GM12878 (cell line): ENCODE data around the gene HSCB. TPM values are rescaled to one million over a fixed set of nuclear protein-coding genes. Genes with fewer than 3 reads are reported as not detected.

Experiments used
- ATAC-seq: fragments of 200-7000 bp; cut with Tn5 transposase; 3 replicates; pipeline ENCODE4 v1.9.1; 2020; ENCODE audit warnings: mild to moderate bottlenecking, moderate library complexity
- BruUV-seq: library from RNA; stranded (reverse); fragments of 400-500 nt; replicated peaks from 2 replicates; lab custom pipeline; 2021; lab: Mats Ljungman, UMichigan
- CTCF ChIA-PET: fragments of 300-600 bp; sonication (Branson Sonifier 250); formaldehyde crosslinking; extraction: SDS; loops from one replicate; lab custom pipeline; 2021; ENCODE audit warnings: inconsistent platforms; lab: Yijun Ruan, JAX
- POLR2A ChIA-PET: fragments of 350-600 bp; formaldehyde crosslinking; extraction: SDS; loops from one replicate; lab custom pipeline; 2021; ENCODE audit warnings: inconsistent platforms; lab: Charles Lee
- RAD21 ChIA-PET: fragments of 300-600 bp; sonication (Branson Sonifier 250); formaldehyde crosslinking; loops from one replicate; lab custom pipeline; 2023; ENCODE audit warnings: antibody characterized with exemption; ENCODE audit not compliant: unreplicated experiment; lab: Charles Lee
- SMC1A ChIA-PET: fragments of 300-600 bp; sonication (Branson Sonifier 250); formaldehyde crosslinking; loops from one replicate; lab custom pipeline; 2023; ENCODE audit not compliant: unreplicated experiment, uncharacterized antibody; lab: Charles Lee
- DNase-seq: peaks from one replicate; pipeline ENCODE4 v3.0.0-alpha.2; 2011; ENCODE audit warnings: low read depth, low spot score
- FAIRE-seq: peaks from 3 replicates; lab custom pipeline; 2011; peaks lifted over from hg19 to GRCh38; lab: Jason Lieb, UNC
- H2AFZ ChIP-seq: 2 replicates; pipeline ENCODE4 v1.6.0; 2011; ENCODE audit warnings: low read depth, low read length, control low read depth; ENCODE audit not compliant: control insufficient read depth
- H3K27ac ChIP-seq: 2 replicates; pipeline ENCODE4 v1.5.1; 2011; ENCODE audit warnings: control low read depth; ENCODE audit not compliant: control insufficient read depth, insufficient read depth
- H3K27me3 ChIP-seq, 2 experiments: replicated peaks in 1 of 2; 2 replicates each; pipeline versions ENCODE4 v1.6.0 to v1.6.1; 2011; ENCODE audit warnings: low read length in 1 of 2; ENCODE audit not compliant: control insufficient read depth in 2 of 2, insufficient read depth in 2 of 2
- H3K36me3 ChIP-seq, 2 experiments: 2 replicates each; pipeline ENCODE4 v1.5.1; 2011; ENCODE audit warnings: low read length in 1 of 2; ENCODE audit not compliant: control insufficient read depth in 2 of 2, insufficient read depth in 2 of 2
- H3K4me1 ChIP-seq: 2 replicates; pipeline ENCODE4 v1.6.1; 2011; ENCODE audit warnings: mild to moderate bottlenecking, low read length, moderate library complexity, mixed read lengths; ENCODE audit not compliant: control insufficient read depth, insufficient read depth
- H3K4me2 ChIP-seq: 2 replicates; pipeline ENCODE4 v1.6.0; 2011; ENCODE audit warnings: control low read depth; ENCODE audit not compliant: control insufficient read depth, insufficient read depth
- H3K4me3 ChIP-seq: fragments of 200-600 bp; sonication (generic); 2 replicates; pipeline ENCODE4 v1.5.1; 2016
- H3K79me2 ChIP-seq: 2 replicates; pipeline ENCODE4 v1.6.0; 2011; ENCODE audit warnings: low read length; ENCODE audit not compliant: control insufficient read depth, insufficient read depth
- H3K9ac ChIP-seq: 2 replicates; pipeline ENCODE4 v1.8.0; 2011; ENCODE audit warnings: low read length, control low read depth, mixed read lengths; ENCODE audit not compliant: control insufficient read depth, insufficient read depth
- H3K9me3 ChIP-seq: replicated peaks from 3 replicates; pipeline ENCODE4 v1.5.1; 2011; ENCODE audit warnings: mild to moderate bottlenecking, low read length; ENCODE audit not compliant: control insufficient read depth, insufficient read depth
- H4K20me1 ChIP-seq: 2 replicates; pipeline ENCODE4 v1.6.0; 2011; ENCODE audit not compliant: control insufficient read depth, insufficient read depth
- BCL3 ChIP-seq: IDR thresholded peaks from 2 replicates; pipeline ENCODE4 v1.6.1; 2011; ENCODE audit warnings: borderline replicate concordance, low read depth, mild to moderate bottlenecking, moderate library complexity, low read length; ENCODE audit not compliant: insufficient read depth, poor library complexity, severe bottlenecking
- CBFB ChIP-seq: IDR thresholded peaks from 2 replicates; pipeline ENCODE4 v1.6.1; 2016; ENCODE audit warnings: antibody characterized with exemption, low read depth
- CBX3 ChIP-seq: fragments of 200-600 bp; sonication (generic); IDR thresholded peaks from 2 replicates; pipeline ENCODE4 v1.6.1; 2016; ENCODE audit warnings: low read depth, borderline replicate concordance
- FOS ChIP-seq: IDR thresholded peaks from 3 replicates; pipeline ENCODE4 v1.6.1; 2011; ENCODE audit warnings: borderline replicate concordance; ENCODE audit not compliant: insufficient read length; ENCODE audit errors: extremely low read depth
- JUND ChIP-seq: IDR thresholded peaks from 2 replicates; pipeline ENCODE4 v1.6.1; 2012; ENCODE audit warnings: low read depth, mild to moderate bottlenecking, low read length, improper control_type of control experiment, moderate library complexity
- LARP7 ChIP-seq: fragments of 450-650 bp; IDR thresholded peaks from 2 replicates; pipeline ENCODE4 v1.6.1; 2017; ENCODE audit warnings: mild to moderate bottlenecking
- MXI1 ChIP-seq: fragments of 150-350 bp; IDR thresholded peaks from 2 replicates; pipeline ENCODE4 v1.6.1; 2011; ENCODE audit warnings: low read depth, mild to moderate bottlenecking, inconsistent platforms, low read length, improper control_type of control experiment
- MYC ChIP-seq: IDR thresholded peaks from 2 replicates; pipeline ENCODE4 v1.6.1; 2011; ENCODE audit warnings: mild to moderate bottlenecking, low read length, moderate library complexity, inconsistent platforms; ENCODE audit not compliant: insufficient read depth, insufficient replicate concordance, insufficient read length, severe bottlenecking
- NBN ChIP-seq: fragments of 450-650 bp; IDR thresholded peaks from 2 replicates; pipeline ENCODE4 v1.6.1; 2016
- PAX8 ChIP-seq: fragments of 450-650 bp; IDR thresholded peaks from 2 replicates; pipeline ENCODE4 v1.6.1; 2017; ENCODE audit warnings: mild to moderate bottlenecking, moderate library complexity
- POLR2AphosphoS2 ChIP-seq: IDR thresholded peaks from 2 replicates; pipeline ENCODE4 v1.6.1; 2011; ENCODE audit warnings: low read depth, mild to moderate bottlenecking, low read length, improper control_type of control experiment, moderate library complexity
- RCOR1 ChIP-seq: conservative IDR thresholded peaks from 2 replicates; pipeline ENCODE4 v1.6.1; 2012; ENCODE audit warnings: low read depth, low read length, improper control_type of control experiment
- SKIL ChIP-seq: fragments of 450-650 bp; IDR thresholded peaks from 2 replicates; pipeline ENCODE4 v1.6.1; 2017; ENCODE audit warnings: mild to moderate bottlenecking, low read depth, inconsistent platforms; ENCODE audit not compliant: poor library complexity, severe bottlenecking
- STAT3 ChIP-seq: IDR thresholded peaks from 2 replicates; pipeline ENCODE4 v1.6.1; 2011; ENCODE audit warnings: low read depth, low read length, improper control_type of control experiment
- TCF12 ChIP-seq: IDR thresholded peaks from 2 replicates; pipeline ENCODE4 v1.6.1; 2011; ENCODE audit warnings: low read depth, mild to moderate bottlenecking, low read length
- ZBTB40 ChIP-seq: fragments of 450-650 bp; IDR thresholded peaks from 2 replicates; pipeline ENCODE4 v1.6.1; 2016; ENCODE audit warnings: mild to moderate bottlenecking, moderate library complexity, borderline replicate concordance
- WGBS: methylation state at CpG from one replicate; pipeline ENCODE4 v1.1.6; 2016; ENCODE audit warnings: low lambda C conversion rate; ENCODE audit not compliant: insufficient replicate concordance, insufficient coverage; ENCODE audit errors: missing lambda C conversion rate; 5-methylcytosine and 5-hydroxymethylcytosine counted together
- in situ Hi-C: fragments of 300-500 bp; cut with MboI; formaldehyde crosslinking; loops from 9 replicates; pipeline ENCODE4 v1.14.3; 2018; ENCODE audit warnings: mixed read lengths
- intact Hi-C: fragments of 100-400 bp; cut with micrococcal nuclease; formaldehyde crosslinking; loops from one replicate; pipeline ENCODE4 v1.14.2; 2022; ENCODE audit not compliant: unreplicated experiment
- polyA plus RNA-seq, 11 experiments: library from polyadenylated mRNA; depleted of rRNA in 4 of 11; unstranded in 6 of 11; stranded (reverse) in 5 of 11; fragments of >200 nt; fragmentation: Nextera tagmentation in 4 of 11; fragmentation: Illumina TruSeq in 1 of 11; extraction: Ambion mirVana in 4 of 11; extraction: Trizol in 1 of 11; gene quantifications; 1 replicate in 1 of 11; 2 replicates in 10 of 11; pipeline versions ENCODE4 v1.2.1 to v1.2.3, GENCODE V29; 2011 to 2016; ENCODE audit warnings: inconsistent platforms in 2 of 11, missing spikeins in 2 of 11, low read depth in 1 of 11
- total RNA-seq, 4 experiments: library from RNA; depleted of rRNA in 3 of 4; stranded (reverse); fragments of >200 nt in 3 of 4; fragmentation: Illumina TruSeq in 1 of 4; extraction: Trizol in 1 of 4; gene quantifications; 2 replicates each; pipeline versions ENCODE4 v1.2.1 to v1.2.3, GENCODE V29; 2013 to 2021

HSCB gene
- total and polyA plus RNA-seq, 10 of the 15 experiments (the other 5 are each of a cell fraction or from before 2014, with no cell fraction given) = 10.6 to 28.4 (median 20.8) TPM

- ChIA-PET POLR2A (interaction anchor here (2.6 kb wide), 1 partner anchor 10 kb away, joined by 9 read pairs; no protein-coding TSS in a partner anchor), SMC1A (interaction anchor here (2.9 kb wide), 1 partner anchor 11 kb away, joined by 22 read pairs; no protein-coding TSS in a partner anchor), RAD21 (interaction anchor here (0.6 to 1.2 kb wide), 3 partner anchors 10 to 290 kb away, joined by 3 to 4 read pairs (median 3); no protein-coding TSS in a partner anchor), CTCF (interaction anchor here (1.0 to 1.4 kb wide), 2 partner anchors 10 to 73 kb away, joined by 3 to 4 read pairs; no protein-coding TSS in a partner anchor)
- in situ Hi-C loops (no loop called here), intact Hi-C loops (no loop called here)
- no peaks in the 10 kb centered on the region for H3K27me3 ChIP-seq
- H2AFZ ChIP-seq = no peak overlapping the region
- no peaks in the 10 kb centered on the region for H4K20me1 ChIP-seq
- H3K4me3 ChIP-seq = no peak overlapping the region
- FAIRE-seq (no peak), DNase-seq (no peak), ATAC-seq (no peak)
- H3K36me3 ChIP-seq = peaks cover 0 to 21% of the 10 kb centered on the region in 2 experiments; a peak in 2 of 4 replicates
- H3K4me1 ChIP-seq = peaks cover 13% of the 10 kb centered on the region; the same call in 1 of the 2 replicates
- no peaks in the 10 kb centered on the region; the same call in 2 of the 3 replicates for H3K9me3 ChIP-seq
- no peak overlapping the region for H3K4me2 ChIP-seq
- H3K79me2 ChIP-seq = no peaks in the 10 kb centered on the region
- H3K27ac ChIP-seq = no peak overlapping the region
- H3K9ac ChIP-seq = no peak overlapping the region
- WGBS = 92% methylated on average over 6 of the region's 6 CpGs
- no TSS peak for BruUV-seq
- TF ChIP-seq CBFB (no peak), CBX3 (no peak), ZBTB40 (no peak), FOS (no peak), STAT3 (no peak), JUND (no peak), PAX8 (no peak), LARP7 (no peak), POLR2AphosphoS2 (no peak), TCF12 (no peak), MXI1 (no peak), NBN (no peak), BCL3 (no peak), MYC (no peak), SKIL (no peak), RCOR1 (no peak)
Observed at GRCh38 chr22:28750471-28750881, 8.6 kb downstream of the HSCB start.
